HG03196 (cell line): ENCODE results near the gene OPCML.

Experiments used
- ATAC-seq: cut with Tn5 transposase; IDR thresholded peaks from one replicate; pipeline ENCODE4 v1.9.1; 2021; ENCODE audit not compliant: unreplicated experiment

OPCML gene

GRCh38 chr11:132777067-132777975, 755.0 kb downstream of the OPCML start:
- no peak for ATAC-seq

GRCh38 chr11:132773751-132774150, 758.5 kb downstream of the OPCML start:
- no peak for ATAC-seq

GRCh38 chr11:132772703-132773545, 759.4 kb downstream of the OPCML start:
- no peak for ATAC-seq

GRCh38 chr11:132771746-132772145, 760.6 kb downstream of the OPCML start:
- no peak for ATAC-seq

DNA sequence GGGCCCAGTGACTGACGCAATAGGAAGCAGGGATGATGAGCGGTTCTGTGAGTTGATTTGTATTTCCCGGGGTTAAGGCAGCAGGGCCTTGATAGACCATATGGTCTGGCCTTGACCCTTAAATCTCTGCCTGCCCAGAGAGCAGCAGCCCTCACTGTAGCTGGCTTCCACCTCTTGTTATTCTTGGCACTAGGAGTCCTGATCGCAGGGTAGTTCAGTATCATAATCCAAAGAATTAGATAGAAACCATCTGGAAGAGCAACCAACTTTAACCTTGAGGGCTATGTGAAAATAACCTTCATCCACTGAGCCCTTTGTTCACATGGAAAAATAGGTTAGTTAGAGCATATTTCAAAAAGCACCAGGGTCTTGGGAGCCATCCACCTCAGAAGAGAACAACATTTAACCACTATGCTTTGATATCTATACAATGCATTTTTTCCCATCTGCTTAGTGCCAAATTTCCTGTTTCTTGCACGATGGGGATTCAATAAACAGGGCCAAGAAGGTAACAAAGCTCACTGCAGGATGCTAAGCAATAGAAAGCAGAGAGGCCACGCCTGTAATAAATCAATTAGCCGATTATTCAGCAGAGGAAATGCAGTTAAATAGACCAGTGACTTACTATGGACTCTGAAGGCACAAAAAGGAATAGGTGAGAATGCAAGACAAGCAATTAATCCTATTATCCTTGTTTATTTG, 761.3 kb downstream of the OPCML start:
- ATAC-seq: no peak

GRCh38 chr11:132763503-132763902, 768.8 kb downstream of the OPCML start:
- no peak for ATAC-seq

DNA sequence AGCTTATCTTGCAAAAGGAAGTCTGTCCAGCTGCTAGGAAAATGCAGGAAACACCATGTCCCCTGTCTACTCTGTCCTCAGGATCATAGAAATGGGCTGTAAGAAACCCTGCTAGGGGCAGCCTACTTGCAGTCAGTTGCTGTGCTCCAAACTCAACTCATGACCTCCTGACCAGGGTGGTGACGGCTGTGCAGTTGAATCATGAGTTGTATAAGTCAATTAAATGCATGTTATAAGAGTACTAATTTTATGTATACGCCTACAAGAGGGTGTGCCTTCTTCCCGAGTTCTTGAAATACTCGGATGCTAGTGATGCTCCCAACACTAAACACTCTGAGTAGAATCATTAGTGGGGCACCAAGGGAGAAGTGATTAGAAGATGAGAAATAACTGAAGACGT, 776.4 kb downstream of the OPCML start:
- ATAC-seq: no peak

DNA sequence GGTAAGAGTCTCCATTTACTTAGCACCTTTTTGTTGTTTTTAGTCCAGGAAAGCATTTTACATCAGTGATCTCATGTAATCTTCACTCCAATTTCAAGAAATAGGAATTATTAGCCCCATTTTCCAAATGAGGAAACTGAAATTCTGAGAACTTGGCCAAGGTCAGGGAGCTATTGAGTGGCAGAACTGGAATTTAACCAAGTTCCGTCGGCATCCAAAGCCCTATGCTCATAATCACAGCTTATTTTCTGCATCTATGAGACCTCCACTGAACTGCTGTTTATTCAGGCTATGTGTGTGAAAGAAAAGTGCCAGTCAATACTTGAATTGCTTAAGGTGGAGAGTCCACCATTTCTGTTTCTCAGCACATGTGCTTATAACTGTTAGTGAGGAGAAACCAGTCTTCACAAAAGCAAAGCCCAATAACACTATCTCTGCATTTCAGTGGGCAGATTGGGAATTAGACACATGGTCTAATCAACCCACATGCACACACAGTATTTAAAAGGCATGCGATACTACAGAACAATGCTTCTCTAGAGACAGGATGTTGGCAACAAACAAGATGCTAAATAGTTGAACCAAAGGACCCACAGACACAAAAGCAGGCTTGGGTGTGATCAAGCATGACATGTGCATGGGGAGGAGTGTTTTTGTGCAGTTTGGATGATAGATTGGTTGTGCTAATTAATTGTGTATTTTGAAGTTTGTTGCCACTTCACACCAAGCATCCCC, 780.6 kb downstream of the OPCML start:
- ATAC-seq: no peak

DNA sequence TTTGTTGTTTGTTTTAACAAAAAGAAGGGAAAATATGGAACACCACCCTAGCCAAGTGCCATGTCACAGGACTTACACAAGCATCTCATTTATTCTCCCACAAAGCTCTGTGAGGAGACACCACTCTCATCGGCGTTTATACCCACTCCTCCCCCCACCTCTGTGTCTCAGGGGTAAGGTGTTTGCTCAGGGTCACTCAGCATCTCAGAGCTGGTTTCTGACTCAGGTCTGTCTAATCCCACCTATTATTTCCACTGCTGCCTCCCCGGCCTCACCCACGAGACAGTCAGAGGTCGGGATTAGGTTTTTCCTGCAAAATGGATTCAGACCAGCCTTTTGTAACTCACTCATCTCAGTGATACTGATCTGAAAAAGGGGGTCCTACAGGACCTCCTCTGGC, 786.0 kb downstream of the OPCML start:
- no peak for ATAC-seq

GRCh38 chr11:132745306-132745705, 787.0 kb downstream of the OPCML start:
- ATAC-seq: no peak

- ATAC-seq: no peak
Measured at GRCh38 chr11:132744771-132745170, 787.5 kb downstream of the OPCML start.

DNA sequence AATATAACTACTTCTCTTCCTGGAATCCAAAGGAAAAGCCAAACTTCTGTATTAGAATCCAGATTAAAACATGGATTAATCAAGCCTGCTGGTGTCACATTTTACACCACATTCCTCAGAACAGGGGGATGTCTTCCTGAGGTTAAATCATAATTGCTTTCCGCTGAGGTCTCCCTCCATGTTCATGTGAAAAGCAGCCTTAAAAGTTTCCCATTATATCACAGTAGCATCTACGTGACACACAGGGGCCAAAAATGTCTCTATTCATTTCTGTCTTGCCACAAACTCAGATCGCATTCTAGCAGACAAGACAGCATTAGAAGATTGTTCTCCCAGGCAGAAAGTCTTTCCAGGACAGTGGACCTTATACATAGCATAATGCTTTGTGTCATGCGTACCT, 788.7 kb downstream of the OPCML start:
- no peak for ATAC-seq

DNA sequence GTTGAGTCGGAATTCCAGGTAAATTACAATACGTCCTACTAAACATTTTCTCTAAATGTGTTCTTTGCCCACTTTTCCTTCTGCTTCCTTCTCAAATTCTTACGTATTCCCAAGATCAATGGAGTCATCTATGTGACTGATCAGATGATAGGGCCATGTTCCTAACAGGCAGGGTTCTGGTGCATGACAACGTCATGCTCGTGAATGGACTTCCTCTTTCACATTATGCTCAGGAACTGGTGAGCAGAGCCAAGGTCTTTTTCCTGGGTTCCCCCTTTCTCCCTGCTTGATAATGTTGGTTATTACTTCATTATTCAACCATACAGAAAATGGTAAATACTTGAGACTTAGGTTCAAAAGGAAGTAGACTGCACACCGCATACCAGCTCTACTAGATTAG, 789.4 kb downstream of the OPCML start:
- ATAC-seq: no peak

- no peak for ATAC-seq
Measured at GRCh38 chr11:132734217-132734616, 798.1 kb downstream of the OPCML start.

DNA sequence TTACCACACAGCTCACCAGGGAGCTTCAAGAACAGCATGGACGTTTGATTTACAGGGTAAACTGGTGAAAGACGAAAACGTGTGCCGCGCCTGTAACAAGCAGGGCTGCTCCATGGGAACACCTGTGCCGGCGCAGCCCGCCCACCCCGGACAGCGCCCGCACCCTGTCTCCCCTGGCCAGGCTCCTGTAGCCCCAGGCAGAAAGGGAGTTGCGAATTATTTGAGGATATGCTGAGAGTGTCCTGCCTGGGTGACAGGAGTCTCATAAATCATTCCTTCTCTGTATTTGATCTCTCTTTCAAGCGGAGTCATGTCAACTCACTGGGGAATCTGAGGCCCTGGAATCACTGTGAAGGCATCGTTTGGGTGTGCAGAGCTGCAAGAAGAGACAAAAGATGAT, 804.3 kb downstream of the OPCML start:
- ATAC-seq: no peak

GRCh38 chr11:132721526-132721925, 810.8 kb downstream of the OPCML start:
- no peak for ATAC-seq

- no peak for ATAC-seq
Measured at GRCh38 chr11:132719684-132720083, 812.6 kb downstream of the OPCML start.

DNA sequence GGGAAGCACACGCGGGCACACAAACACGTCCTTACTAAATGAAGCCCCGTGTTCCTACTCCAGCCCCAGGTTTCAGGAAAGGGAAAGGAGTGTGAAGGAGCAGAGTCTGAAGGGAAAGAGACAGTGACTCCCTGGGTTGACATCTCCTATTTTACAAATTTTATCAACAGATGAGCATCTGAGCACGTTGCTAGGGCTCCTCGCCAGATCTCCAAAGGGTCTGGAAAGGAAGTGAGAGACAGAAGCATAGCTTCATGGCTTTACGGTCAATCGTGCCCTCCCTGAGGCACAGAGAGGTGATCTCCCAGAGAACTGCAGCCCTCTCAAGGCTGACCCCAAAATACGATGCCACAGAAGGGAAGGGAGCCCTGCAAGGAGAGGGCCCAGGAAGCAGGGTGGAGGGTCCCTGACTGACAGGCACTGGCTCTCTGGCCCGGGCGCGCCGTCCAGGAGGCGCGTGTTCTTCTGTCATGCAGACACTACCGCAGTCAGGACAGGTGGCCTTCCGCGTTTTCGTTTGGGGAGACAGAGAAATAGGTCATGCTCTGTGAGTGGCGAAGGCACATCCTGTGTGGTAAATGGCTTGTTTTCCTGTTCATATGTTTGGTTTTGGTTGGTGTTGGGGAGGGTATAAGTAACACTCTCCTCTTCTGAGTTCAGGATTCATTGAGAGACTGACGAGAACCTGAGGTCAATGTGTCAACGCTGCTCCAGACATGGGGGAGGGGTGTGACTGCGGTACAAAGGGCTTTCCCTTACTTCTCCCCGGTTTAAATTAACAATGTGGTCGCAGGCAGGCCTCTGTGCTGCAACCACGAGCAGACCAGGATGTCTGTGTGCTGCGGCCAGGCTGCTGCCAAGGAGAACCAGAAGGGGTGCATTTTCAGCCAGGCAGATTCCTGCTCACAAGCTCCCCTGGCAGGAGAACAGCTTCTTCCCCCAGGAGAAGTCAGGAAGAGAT, 813.3 kb downstream of the OPCML start:
- peak; percentile 58 for ATAC-seq

- no peak for ATAC-seq
Measured at GRCh38 chr11:132717824-132718223, 814.5 kb downstream of the OPCML start.

GRCh38 chr11:132716037-132716436, 816.3 kb downstream of the OPCML start:
- no peak for ATAC-seq
